Activated CD4-positive, alpha-beta memory T cell treated with anti-CD3 and anti-CD28 coated beads, Interleukin-2, amount 10 ng/mL, durations not matched to agents 7 days and 5 days (primary cell): Measurements from ENCODE around the gene CISD2. TPM values are rescaled to one million over a fixed set of nuclear protein-coding genes. Genes with fewer than 3 reads are reported as not detected.

Experiments used
- CTCF ChIA-PET: fragments of 350-600 bp; sonication (Branson Sonifier 250); formaldehyde crosslinking; loops from one replicate; lab custom pipeline; 2021; ENCODE audit warnings: antibody characterized with exemption, inconsistent platforms; lab: Charles Lee
- POLR2A ChIA-PET: fragments of 350-600 bp; sonication (Branson Sonifier 250); formaldehyde crosslinking; loops from one replicate; lab custom pipeline; 2021; ENCODE audit warnings: antibody characterized with exemption; lab: Charles Lee
- DNase-seq: peaks from one replicate; pipeline ENCODE4 v3.0.0-alpha.2; 2020
- H3K27ac Mint-ChIP-seq: one replicate; pipeline ENCODE4 v1.8.0; 2021; ENCODE audit warnings: mild to moderate bottlenecking, mixed read lengths
- H3K27me3 Mint-ChIP-seq: one replicate; pipeline ENCODE4 v1.8.0; 2021; ENCODE audit warnings: mixed read lengths
- H3K36me3 Mint-ChIP-seq: one replicate; pipeline ENCODE4 v1.8.0; 2021; ENCODE audit warnings: low read depth, mixed read lengths
- H3K4me1 Mint-ChIP-seq: one replicate; pipeline ENCODE4 v1.8.0; 2021; ENCODE audit warnings: mixed read lengths
- H3K4me3 Mint-ChIP-seq: one replicate; pipeline ENCODE4 v1.8.0; 2021; ENCODE audit warnings: mild to moderate bottlenecking, mixed read lengths
- H3K9me3 Mint-ChIP-seq: one replicate; pipeline ENCODE4 v1.8.0; 2021; ENCODE audit warnings: mixed read lengths
- total RNA-seq, 2 experiments: library from RNA; stranded (reverse); gene quantifications; one replicate each; pipeline ENCODE4 v1.2.3, GENCODE V29; 2021

CISD2 gene
- total RNA-seq, 2 experiments from 2014 or later = 37.9 to 39.8 TPM

DNA sequence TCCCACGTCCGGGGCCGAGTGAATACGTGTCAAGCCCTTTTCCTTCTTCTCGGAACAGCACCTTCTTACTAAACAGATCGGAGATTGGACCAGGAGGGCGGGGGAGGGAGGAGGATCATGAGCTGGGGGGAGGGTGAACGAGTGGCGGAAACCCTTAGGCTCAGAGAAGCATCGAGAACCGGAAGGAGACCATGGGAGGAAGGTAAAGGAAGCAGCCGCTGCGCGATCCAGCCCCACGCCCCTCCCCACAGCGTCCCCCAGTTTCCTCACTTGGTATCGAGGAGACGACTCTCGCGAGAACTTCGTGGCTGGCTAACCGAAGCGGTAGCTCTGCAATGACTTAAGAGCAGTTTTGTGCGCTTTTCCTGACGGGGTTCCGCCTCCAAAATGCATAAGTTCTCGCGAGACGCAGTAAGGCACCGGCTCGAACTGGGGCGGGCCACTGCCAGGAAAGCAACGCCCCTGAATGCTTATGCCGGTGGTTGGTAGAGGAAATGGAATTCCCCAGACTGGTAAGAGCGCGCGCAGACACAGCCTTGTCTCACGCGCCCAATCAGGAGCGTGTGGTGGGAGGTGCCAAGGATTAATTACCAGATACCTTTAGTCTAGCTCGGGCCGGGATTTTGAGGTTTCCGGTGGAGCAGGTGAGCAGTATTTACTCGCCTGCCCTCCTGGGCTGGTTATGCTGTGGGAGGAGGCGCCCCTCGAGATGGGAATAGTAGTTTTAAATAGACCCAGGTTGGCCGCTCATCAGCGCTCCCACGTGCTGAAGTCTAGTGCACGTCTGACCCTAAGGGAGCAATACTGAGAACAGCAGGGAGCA lies 40.9 kb upstream of the CISD2 start:
- ChIA-PET POLR2A (interaction anchor here (0.6 to 15.1 kb wide), 48 partner anchors 11 to 483 kb away, joined by 3 to 510 read pairs (median 5); partner anchors contain the start of genes BDH2, CENPE, CISD2 and MANBA), CTCF (interaction anchor here (0.6 to 3.3 kb wide), 20 partner anchors 8 to 483 kb away, joined by 3 to 34 read pairs (median 4); partner anchors contain the start of genes BDH2, CISD2, MANBA and SLC39A8)
- peaks cover 35% of the 10 kb centered on the region for H3K4me1 Mint-ChIP-seq
- no peak overlapping the region for H3K4me3 Mint-ChIP-seq
- peaks cover 21% of the 10 kb centered on the region for H3K36me3 Mint-ChIP-seq
- peak; percentile 99 for DNase-seq
- no peaks in the 10 kb centered on the region for H3K27me3 Mint-ChIP-seq
- no peak overlapping the region for H3K27ac Mint-ChIP-seq
- no peaks in the 10 kb centered on the region for H3K9me3 Mint-ChIP-seq

DNA sequence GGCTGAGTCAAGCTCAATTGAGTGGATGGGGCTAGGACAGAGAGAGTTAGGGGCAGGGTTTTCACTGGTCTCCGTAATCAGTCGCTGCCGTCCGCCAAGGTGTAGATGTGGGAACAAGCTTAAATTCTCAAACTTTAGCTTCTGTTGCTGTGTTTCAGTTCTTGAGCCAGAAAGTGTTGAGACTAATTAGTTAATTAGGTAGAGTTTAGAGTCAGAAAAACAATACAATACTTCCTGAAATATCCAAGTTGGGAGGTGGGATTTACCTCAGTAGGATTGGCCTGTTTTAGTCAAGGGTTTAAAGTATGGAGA lies 40.3 kb upstream of the CISD2 start:
- Mint-ChIP-seq H3K36me3 (peaks cover 15% of the 10 kb centered on the region), H3K27me3 (no peaks in the 10 kb centered on the region), H3K4me3 (no peak overlapping the region), H3K9me3 (no peaks in the 10 kb centered on the region), H3K4me1 (peaks cover 30% of the 10 kb centered on the region), H3K27ac (no peak overlapping the region)
- POLR2A ChIA-PET = interaction anchor here (0.7 to 15.1 kb wide), 32 partner anchors 10 to 484 kb away, joined by 3 to 510 read pairs (median 8); partner anchors contain the start of genes BDH2, CENPE, CISD2 and MANBA
- CTCF ChIA-PET = interaction anchor here (0.7 to 3.3 kb wide), 16 partner anchors 10 to 484 kb away, joined by 3 to 34 read pairs (median 5); partner anchors contain the start of genes BDH2, CISD2, MANBA and SLC39A8
- DNase-seq = no peak

GRCh38 chr4:102829803-102830202 lies 39.0 kb upstream of the CISD2 start:
- peaks cover 23% of the 10 kb centered on the region for H3K4me1 Mint-ChIP-seq
- H3K36me3 Mint-ChIP-seq = peaks cover 6% of the 10 kb centered on the region

DNA sequence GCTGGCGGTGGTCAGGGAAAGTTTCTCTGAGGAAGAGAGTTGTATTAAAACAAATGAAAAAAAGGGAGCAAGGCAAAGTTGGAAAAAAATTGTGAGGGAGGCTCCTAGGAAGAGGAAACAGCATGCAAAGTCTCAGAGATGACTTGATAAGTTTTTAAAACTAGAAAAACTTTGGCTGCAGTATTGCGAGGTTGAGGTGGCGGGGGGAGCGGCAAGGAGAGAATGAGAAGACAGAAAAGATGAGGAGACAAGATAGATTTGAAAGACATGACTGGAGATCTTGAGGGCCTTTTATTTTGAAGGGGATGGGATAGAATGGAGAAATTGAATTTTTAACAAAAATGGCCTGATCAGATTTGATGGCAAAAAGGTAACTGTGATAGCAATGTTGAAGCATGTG lies 36.7 kb upstream of the CISD2 start:
- H3K36me3 Mint-ChIP-seq = peaks cover 6% of the 10 kb centered on the region
- ChIA-PET CTCF (no interaction called here), POLR2A (interaction anchor here (0.6 kb wide), 1 partner anchor 14 kb away, joined by 3 read pairs; no protein-coding TSS in a partner anchor)
- no peaks in the 10 kb centered on the region for H3K27me3 Mint-ChIP-seq
- peaks cover 23% of the 10 kb centered on the region for H3K4me1 Mint-ChIP-seq
- H3K27ac Mint-ChIP-seq = no peak overlapping the region
- H3K4me3 Mint-ChIP-seq = no peak overlapping the region
- no peaks in the 10 kb centered on the region for H3K9me3 Mint-ChIP-seq
- DNase-seq = no peak

More at GRCh38 chr4:102829803-102830202, 39.0 kb upstream of the CISD2 start:
- H3K27me3 Mint-ChIP-seq = no peaks in the 10 kb centered on the region
- POLR2A ChIA-PET = interaction anchor here (2.9 to 15.1 kb wide), 4 partner anchors 12 to 246 kb away, joined by 35 to 510 read pairs (median 74); partner anchors contain the start of genes CISD2 and SLC9B2
- H3K9me3 Mint-ChIP-seq = no peaks in the 10 kb centered on the region
- H3K4me3 Mint-ChIP-seq = no peak overlapping the region
- no peak overlapping the region for H3K27ac Mint-ChIP-seq
- CTCF ChIA-PET = interaction anchor here (1.1 to 3.3 kb wide), 2 partner anchors 38 to 39 kb away, joined by 3 to 34 read pairs; partner anchors contain the start of gene CISD2
- no peak for DNase-seq

GRCh38 chr4:102832667-102833066 lies 36.1 kb upstream of the CISD2 start:
- DNase-seq = no peak
- Mint-ChIP-seq H3K27me3 (no peaks in the 10 kb centered on the region), H3K36me3 (peaks cover 6% of the 10 kb centered on the region), H3K4me3 (no peak overlapping the region), H3K4me1 (peaks cover 23% of the 10 kb centered on the region), H3K9me3 (no peaks in the 10 kb centered on the region), H3K27ac (no peak overlapping the region)
- ChIA-PET CTCF (no interaction called here), POLR2A (interaction anchor here (0.6 kb wide), 1 partner anchor 14 kb away, joined by 3 read pairs; no protein-coding TSS in a partner anchor)

- CTCF ChIA-PET = no interaction called here
- no peak for DNase-seq
These were observed 32.2 kb upstream of the CISD2 start for GRCh38 chr4:102836596-102836995.

GRCh38 chr4:102842367-102842766 lies 26.4 kb upstream of the CISD2 start:
- Mint-ChIP-seq H3K9me3 (no peaks in the 10 kb centered on the region), H3K4me1 (no peaks in the 10 kb centered on the region), H3K27ac (no peak overlapping the region), H3K4me3 (no peak overlapping the region), H3K36me3 (peaks cover 7% of the 10 kb centered on the region), H3K27me3 (no peaks in the 10 kb centered on the region)
- CTCF ChIA-PET = interaction anchor here (0.6 kb wide), 1 partner anchor 430 kb away, joined by 3 read pairs; no protein-coding TSS in a partner anchor
- POLR2A ChIA-PET = interaction anchor here (0.5 to 2.1 kb wide), 2 partner anchors 16 to 85 kb away, joined by 3 to 11 read pairs; partner anchors contain the start of gene UBE2D3
- DNase-seq = no peak

More at GRCh38 chr4:102836596-102836995, 32.2 kb upstream of the CISD2 start:
- Mint-ChIP-seq H3K27ac (no peak overlapping the region), H3K9me3 (no peaks in the 10 kb centered on the region), H3K4me1 (peaks cover 8% of the 10 kb centered on the region), H3K4me3 (no peak overlapping the region), H3K36me3 (peaks cover 12% of the 10 kb centered on the region), H3K27me3 (no peaks in the 10 kb centered on the region)
- POLR2A ChIA-PET = interaction anchor here (5.5 kb wide), 1 partner anchor 9 kb away, joined by 36 read pairs; the partner anchor contains the start of gene UBE2D3

GRCh38 chr4:102843273-102843672 lies 25.5 kb upstream of the CISD2 start:
- DNase-seq = no peak
- ChIA-PET CTCF (no interaction called here), POLR2A (interaction anchor here (2.1 kb wide), 1 partner anchor 17 kb away, joined by 11 read pairs; the partner anchor contains the start of gene UBE2D3)
- no peaks in the 10 kb centered on the region for H3K9me3 Mint-ChIP-seq
- peaks cover 7% of the 10 kb centered on the region for H3K36me3 Mint-ChIP-seq
- H3K4me1 Mint-ChIP-seq = no peaks in the 10 kb centered on the region
- H3K27me3 Mint-ChIP-seq = no peaks in the 10 kb centered on the region
- no peak overlapping the region for H3K27ac Mint-ChIP-seq
- H3K4me3 Mint-ChIP-seq = no peak overlapping the region

DNA sequence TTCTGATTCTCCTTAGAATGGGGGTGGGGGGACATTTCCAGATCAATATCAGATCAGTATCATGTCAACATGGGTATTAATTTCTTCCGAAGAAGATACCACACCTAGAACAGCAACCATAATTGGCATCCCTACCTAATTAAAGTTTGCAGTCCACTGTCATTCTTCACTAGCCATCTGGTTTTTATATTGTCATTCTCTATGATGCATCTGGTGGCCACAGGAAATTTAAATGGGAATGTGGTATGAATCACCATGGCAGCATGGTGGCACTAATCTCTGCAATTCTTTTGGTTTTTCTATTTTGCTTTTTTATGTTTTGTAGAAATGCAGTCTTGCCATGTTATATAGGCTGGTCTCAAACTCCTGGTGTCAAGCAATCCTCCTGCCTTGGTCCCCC lies 24.9 kb upstream of the CISD2 start:
- Mint-ChIP-seq H3K9me3 (no peaks in the 10 kb centered on the region), H3K4me3 (no peak overlapping the region), H3K4me1 (no peaks in the 10 kb centered on the region), H3K27ac (no peak overlapping the region), H3K36me3 (peaks cover 7% of the 10 kb centered on the region), H3K27me3 (no peaks in the 10 kb centered on the region)
- ChIA-PET POLR2A (no interaction called here), CTCF (no interaction called here)
- DNase-seq = no peak

- H3K9me3 Mint-ChIP-seq = no peaks in the 10 kb centered on the region
- H3K27ac Mint-ChIP-seq = no peak overlapping the region
- no peaks in the 10 kb centered on the region for H3K36me3 Mint-ChIP-seq
- no peaks in the 10 kb centered on the region for H3K27me3 Mint-ChIP-seq
- POLR2A ChIA-PET = interaction anchor here (1.2 kb wide), 1 partner anchor 20 kb away, joined by 3 read pairs; the partner anchor contains the start of gene UBE2D3
- CTCF ChIA-PET = no interaction called here
- no peak overlapping the region for H3K4me3 Mint-ChIP-seq
- H3K4me1 Mint-ChIP-seq = peaks cover 5% of the 10 kb centered on the region
- DNase-seq = no peak
These were observed 21.1 kb upstream of the CISD2 start for GRCh38 chr4:102847687-102848086.

DNA sequence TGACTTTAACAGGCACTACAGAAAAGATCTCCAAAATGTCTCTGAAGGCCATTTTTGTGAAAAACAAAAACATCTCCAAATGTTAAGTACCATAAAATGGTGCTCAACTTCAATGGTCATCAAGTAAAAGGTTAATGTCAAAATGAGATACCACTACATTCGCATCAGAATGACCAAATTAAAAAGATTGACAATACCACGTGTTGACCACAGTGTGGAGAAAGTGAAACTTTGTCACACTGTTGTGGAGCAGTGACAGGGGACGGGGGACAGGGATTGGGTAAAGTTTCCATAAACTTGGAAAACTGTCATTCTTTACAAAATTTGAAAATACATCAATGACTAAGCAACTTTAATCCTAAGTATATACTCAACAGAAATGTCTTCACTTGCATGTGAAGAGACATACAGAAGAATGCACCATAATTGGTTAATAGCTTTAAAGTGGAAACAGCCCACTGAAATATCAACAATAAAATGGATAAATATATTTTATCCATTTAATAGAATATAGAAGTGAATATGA lies 19.1 kb upstream of the CISD2 start:
- ChIA-PET CTCF (no interaction called here), POLR2A (no interaction called here)
- DNase-seq = no peak
- Mint-ChIP-seq H3K36me3 (no peaks in the 10 kb centered on the region), H3K27me3 (no peaks in the 10 kb centered on the region), H3K9me3 (no peaks in the 10 kb centered on the region), H3K4me3 (no peak overlapping the region), H3K4me1 (peaks cover 5% of the 10 kb centered on the region), H3K27ac (no peak overlapping the region)

DNA sequence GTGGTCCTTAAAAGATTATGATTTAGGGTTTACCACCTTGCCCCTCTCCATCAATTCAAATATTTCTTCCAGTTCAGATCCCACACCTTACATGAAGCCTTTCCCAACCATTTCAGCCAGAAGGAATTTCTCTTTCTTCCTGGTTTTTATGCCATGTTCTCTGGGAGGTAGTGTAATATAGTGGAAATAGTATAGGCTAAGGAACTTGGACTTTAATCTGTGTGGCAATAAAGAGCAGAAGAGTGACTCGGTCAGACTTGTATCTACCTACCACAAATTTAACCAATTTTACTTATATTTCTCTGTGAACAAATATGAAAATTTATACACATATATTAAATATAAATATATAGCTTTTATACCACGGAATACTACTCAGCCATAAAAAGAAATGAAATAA lies 18.4 kb upstream of the CISD2 start:
- H3K4me3 Mint-ChIP-seq = no peak overlapping the region
- POLR2A ChIA-PET = no interaction called here
- no peaks in the 10 kb centered on the region for H3K36me3 Mint-ChIP-seq
- DNase-seq = no peak
- CTCF ChIA-PET = no interaction called here
- H3K9me3 Mint-ChIP-seq = no peaks in the 10 kb centered on the region
- H3K4me1 Mint-ChIP-seq = peaks cover 5% of the 10 kb centered on the region
- no peaks in the 10 kb centered on the region for H3K27me3 Mint-ChIP-seq
- no peak overlapping the region for H3K27ac Mint-ChIP-seq
